Cortex of kidney (tissue), 1 donor: Measurements from ENCODE around the gene C8G.

Source experiments
- DNase-seq: peaks from one replicate; lab custom pipeline; 2025; lab: John Stamatoyannopoulos, UW

C8G gene

GRCh38 chr9:136982232-136983051 is 37.4 kb downstream of the C8G start, which contains the start of gene LCNL1:
Gene LCNL1, plus strand, starts transcription at chr9:136982993. Its CDS starts 594 bp downstream, at chr9:136983587.
- DNase-seq: no peak

DNA sequence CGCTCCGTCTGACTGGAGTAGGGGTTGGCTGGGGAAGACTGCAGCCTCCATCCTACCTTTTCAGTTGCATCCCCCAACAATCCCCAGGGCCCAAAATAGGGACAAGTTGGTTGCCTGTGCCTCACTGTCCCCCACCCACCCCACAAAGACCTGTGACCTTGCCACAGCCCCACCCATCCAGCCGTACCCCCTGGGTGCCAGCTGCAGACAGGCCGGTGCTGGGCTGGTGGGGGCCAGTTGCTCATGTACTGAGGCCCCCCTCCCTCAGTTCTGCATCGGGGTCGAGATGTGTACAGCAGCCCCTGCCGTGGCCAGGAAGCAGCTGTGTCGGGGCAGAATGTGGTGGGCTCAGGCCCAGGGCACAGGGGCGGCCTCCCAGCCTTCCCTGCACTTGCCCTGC is 38.1 kb downstream of the C8G start:
- DNase-seq: no peak

GRCh38 chr9:136983656-136984314 is 38.7 kb downstream of the C8G start:
- DNase-seq: no peak

- DNase-seq: no peak
Observed at GRCh38 chr9:136984464-136985026, 39.5 kb downstream of the C8G start.

DNA sequence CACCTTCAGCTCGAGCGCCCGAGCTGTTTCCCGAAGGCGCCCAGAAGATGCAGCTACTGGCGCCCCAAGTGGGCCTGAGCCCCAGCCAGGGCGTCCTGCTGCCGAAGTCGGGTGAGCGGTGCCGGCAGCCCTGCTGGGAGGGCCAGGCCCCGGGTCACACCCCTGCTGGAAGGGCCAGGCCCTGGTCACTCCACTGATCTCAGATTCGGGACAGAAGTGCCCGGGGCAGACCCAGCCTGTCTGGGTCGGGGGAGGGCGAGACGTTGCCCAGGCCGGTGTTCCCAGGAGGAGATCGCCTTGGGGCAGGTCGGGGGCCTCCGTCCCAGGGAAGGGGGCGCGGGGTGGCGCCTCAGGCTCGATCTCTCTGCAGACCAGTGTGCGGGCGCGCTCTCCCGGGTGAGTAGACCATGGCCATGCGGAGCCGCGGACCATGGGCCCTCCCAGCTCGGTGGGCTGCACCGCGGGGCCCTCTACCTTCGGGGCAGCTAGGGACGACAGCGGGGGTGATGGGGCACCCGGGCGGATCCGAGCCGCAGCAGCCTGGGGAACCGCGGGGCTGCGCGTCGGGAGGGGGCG is 40.1 kb downstream of the C8G start:
- no peak for DNase-seq

DNA sequence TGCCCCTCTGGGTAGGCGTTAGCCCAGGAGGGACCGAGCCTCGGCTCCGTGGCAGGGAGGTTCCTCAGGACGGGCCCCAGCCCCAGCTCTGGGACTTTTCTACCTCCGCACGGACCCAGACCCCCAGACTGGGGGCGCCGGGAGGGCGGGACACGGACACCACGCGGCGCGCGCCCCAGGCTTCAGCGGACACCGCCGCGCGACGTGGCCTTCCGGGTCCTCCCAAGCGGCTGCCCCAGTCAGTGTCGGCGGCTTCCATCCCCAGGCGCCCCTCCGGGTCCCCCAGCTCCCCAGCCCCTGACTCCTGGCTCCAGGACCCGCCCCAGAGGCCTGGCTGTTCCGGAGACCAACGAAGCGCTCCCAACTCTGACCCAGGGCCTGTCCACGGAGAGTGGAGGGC is 40.8 kb downstream of the C8G start:
- no peak for DNase-seq

GRCh38 chr9:136988872-136989271 is 43.8 kb downstream of the C8G start:
- no peak for DNase-seq

DNA sequence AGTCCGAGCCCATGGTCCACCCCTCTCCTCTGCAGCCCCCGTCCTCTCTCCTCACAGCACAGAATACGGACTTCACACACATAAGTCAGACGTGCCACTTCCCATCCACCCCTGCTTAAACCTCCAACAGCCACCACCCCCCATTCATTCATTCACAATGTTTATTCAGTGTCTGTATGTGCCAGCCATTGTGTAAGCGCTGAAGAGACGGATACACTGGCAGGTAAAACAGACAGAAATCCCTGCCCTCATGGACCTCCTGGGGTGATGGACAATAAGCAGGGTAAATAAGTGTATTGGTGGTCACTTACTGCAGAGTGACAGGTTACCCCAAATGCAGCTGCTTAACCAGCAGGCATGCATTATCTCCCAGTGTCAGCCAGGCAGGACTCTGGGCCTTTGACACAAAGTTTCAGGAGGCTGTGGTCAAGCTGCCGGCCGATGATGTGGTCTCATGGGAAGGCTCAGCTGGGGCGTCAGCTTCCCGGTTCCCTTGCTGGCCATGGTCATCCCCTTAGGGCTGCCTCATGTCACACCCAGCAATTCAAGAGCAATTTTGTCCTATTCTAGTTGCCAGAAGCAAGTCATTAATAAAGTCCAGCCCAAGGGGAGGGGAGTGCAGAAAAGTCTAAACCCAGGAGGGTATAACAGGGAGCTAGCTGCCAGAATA is 45.3 kb downstream of the C8G start:
- DNase-seq: no peak

- no peak for DNase-seq
Observed at GRCh38 chr9:136991993-136992818, 47.2 kb downstream of the C8G start, which contains the start of gene PAXX. Gene PAXX, plus strand, starts transcription at chr9:136992422. Its CDS starts 22 bp downstream, at chr9:136992444.

GRCh38 chr9:136992819-136993369 is 47.9 kb downstream of the C8G start:
- DNase-seq: no peak

GRCh38 chr9:136994180-136994887 is 49.3 kb downstream of the C8G start:
- DNase-seq: no peak

GRCh38 chr9:136994888-136995230 is 49.8 kb downstream of the C8G start:
- DNase-seq: no peak

DNA sequence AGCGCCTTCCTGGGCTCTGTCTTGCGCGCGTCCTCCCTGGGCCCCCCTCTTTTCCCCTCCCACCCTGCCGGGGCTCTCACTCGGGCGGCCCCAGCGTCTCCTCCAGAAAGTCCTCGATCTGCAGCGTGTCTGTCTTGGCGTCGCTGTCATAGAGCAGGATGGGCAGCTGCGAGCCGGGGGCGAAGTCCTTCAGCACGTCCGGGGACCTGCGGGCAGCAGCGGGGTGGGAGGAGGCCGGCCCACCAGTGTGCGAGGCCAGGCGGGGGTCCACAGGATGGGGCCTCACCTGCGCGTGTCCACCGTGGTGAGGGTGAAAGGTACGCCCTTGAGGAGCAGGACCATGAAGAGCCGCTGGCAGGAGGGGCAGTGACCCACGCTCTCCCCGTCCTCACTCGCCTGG is 50.3 kb downstream of the C8G start:
- no peak for DNase-seq

DNA sequence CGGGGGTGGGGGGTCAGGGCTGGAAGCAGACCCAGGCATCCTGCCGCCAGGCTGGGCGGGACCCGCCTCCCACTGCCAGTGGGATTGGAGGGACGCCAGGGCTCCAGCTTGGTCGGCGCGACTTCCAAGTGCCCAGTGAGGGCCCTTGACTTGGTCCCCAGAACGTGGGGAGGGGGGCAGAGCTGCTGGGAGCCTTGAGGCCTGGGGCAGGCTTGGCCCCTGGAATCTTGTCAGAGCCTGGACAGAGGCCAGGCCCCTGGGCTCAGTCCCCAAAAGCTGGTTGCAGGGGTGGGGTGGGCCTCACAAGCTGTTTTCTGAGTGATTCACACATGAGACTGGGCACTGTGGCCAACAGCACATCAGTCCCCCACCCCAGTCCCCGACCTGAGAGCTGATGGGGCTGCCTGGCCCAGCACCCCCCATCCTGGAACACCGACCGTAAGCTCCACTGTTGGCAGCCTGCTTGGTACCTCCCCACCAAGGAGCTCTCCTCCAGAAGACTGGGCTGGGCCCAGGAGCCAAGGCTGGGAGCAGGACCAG is 50.8 kb downstream of the C8G start:
- DNase-seq: no peak
